Hepatocyte (in vitro differentiated cells): Measurements from ENCODE around the gene FXYD2. TPM values are rescaled to one million over a fixed set of nuclear protein-coding genes. Genes with fewer than 3 reads are reported as not detected.
A peak's percentile ranks its signal among the peaks of the same experiment; 100 is the strongest.

Source experiments
- DNase-seq: peaks from one replicate; pipeline ENCODE4 v3.0.0-alpha.2; 2016; ENCODE audit warnings: low spot score
- H2AFZ ChIP-seq: fragments of 200-600 bp; sonication (generic); 2 replicates; pipeline ENCODE4 v1.6.0; 2016; ENCODE audit warnings: antibody characterized with exemption, mild to moderate bottlenecking
- H3K27ac ChIP-seq: fragments of 200-600 bp; sonication (generic); 2 replicates; pipeline ENCODE4 v1.5.1; 2016; ENCODE audit warnings: mild to moderate bottlenecking
- H3K27me3 ChIP-seq: fragments of 200-600 bp; sonication (generic); 2 replicates; pipeline ENCODE4 v1.6.1; 2016
- H3K36me3 ChIP-seq: fragments of 200-600 bp; sonication (generic); replicated peaks from 2 replicates; pipeline ENCODE4 v1.5.1; 2016; ENCODE audit warnings: low read depth; ENCODE audit not compliant: insufficient read depth
- H3K4me1 ChIP-seq: fragments of 200-600 bp; sonication (generic); 2 replicates; pipeline ENCODE4 v1.5.1; 2016; ENCODE audit warnings: mild to moderate bottlenecking, moderate library complexity; ENCODE audit not compliant: insufficient read depth
- H3K4me2 ChIP-seq: fragments of 200-600 bp; sonication (generic); 2 replicates; pipeline ENCODE4 v1.6.0; 2016
- H3K4me3 ChIP-seq: fragments of 200-600 bp; sonication (generic); 2 replicates; pipeline ENCODE4 v1.5.1; 2016; ENCODE audit warnings: mild to moderate bottlenecking
- H3K79me2 ChIP-seq: fragments of 200-600 bp; sonication (generic); 2 replicates; pipeline ENCODE4 v1.6.0; 2017; ENCODE audit warnings: mild to moderate bottlenecking
- H3K9me2 ChIP-seq: fragments of 200-600 bp; sonication (generic); replicated peaks from 2 replicates; pipeline ENCODE4 v1.6.0; 2017; ENCODE audit warnings: mild to moderate bottlenecking; ENCODE audit not compliant: insufficient read depth
- H3K9me3 ChIP-seq: fragments of 200-600 bp; sonication (generic); 2 replicates; pipeline ENCODE4 v1.5.1; 2016; ENCODE audit warnings: low read depth, mild to moderate bottlenecking
- H4K20me1 ChIP-seq: fragments of 200-600 bp; sonication (generic); 2 replicates; pipeline ENCODE4 v1.6.0; 2016; ENCODE audit warnings: mild to moderate bottlenecking; ENCODE audit not compliant: insufficient read depth, poor library complexity, severe bottlenecking
- CTCF ChIP-seq: fragments of 200-600 bp; sonication (generic); IDR thresholded peaks from 2 replicates; pipeline ENCODE4 v1.5.1; 2016; ENCODE audit warnings: antibody characterized with exemption, mild to moderate bottlenecking; ENCODE audit not compliant: poor library complexity
- EZH2 ChIP-seq: fragments of 200-600 bp; sonication (generic); IDR thresholded peaks from 2 replicates; pipeline ENCODE4 v1.6.1; 2016; ENCODE audit warnings: antibody characterized with exemption, mild to moderate bottlenecking, borderline replicate concordance
- EZH2phosphoT487 ChIP-seq: fragments of 200-600 bp; sonication (generic); IDR thresholded peaks from one replicate; pipeline ENCODE4 v1.6.1; 2018; ENCODE audit warnings: antibody characterized with exemption, mild to moderate bottlenecking, low read depth, moderate library complexity; ENCODE audit not compliant: unreplicated experiment, severe bottlenecking
- WGBS: methylation state at CpG from one replicate; pipeline ENCODE4 v1.1.6; 2016; ENCODE audit warnings: low lambda C conversion rate; ENCODE audit errors: missing lambda C conversion rate; 5-methylcytosine and 5-hydroxymethylcytosine counted together
- polyA plus RNA-seq: library from polyadenylated mRNA; unstranded; fragments of >200 nt; fragmentation: Nextera tagmentation; extraction: Ambion mirVana; gene quantifications from 2 replicates; pipeline ENCODE4 v1.2.1, GENCODE V29; 2016
- total RNA-seq: library from RNA; depleted of rRNA; stranded (reverse); fragments of >200 nt; gene quantifications from 2 replicates; pipeline ENCODE4 v1.2.3, GENCODE V29; 2014

FXYD2 gene
- total and polyA plus RNA-seq, 2 experiments from 2014 or later, result 72.7 to 93.8 TPM

DNA sequence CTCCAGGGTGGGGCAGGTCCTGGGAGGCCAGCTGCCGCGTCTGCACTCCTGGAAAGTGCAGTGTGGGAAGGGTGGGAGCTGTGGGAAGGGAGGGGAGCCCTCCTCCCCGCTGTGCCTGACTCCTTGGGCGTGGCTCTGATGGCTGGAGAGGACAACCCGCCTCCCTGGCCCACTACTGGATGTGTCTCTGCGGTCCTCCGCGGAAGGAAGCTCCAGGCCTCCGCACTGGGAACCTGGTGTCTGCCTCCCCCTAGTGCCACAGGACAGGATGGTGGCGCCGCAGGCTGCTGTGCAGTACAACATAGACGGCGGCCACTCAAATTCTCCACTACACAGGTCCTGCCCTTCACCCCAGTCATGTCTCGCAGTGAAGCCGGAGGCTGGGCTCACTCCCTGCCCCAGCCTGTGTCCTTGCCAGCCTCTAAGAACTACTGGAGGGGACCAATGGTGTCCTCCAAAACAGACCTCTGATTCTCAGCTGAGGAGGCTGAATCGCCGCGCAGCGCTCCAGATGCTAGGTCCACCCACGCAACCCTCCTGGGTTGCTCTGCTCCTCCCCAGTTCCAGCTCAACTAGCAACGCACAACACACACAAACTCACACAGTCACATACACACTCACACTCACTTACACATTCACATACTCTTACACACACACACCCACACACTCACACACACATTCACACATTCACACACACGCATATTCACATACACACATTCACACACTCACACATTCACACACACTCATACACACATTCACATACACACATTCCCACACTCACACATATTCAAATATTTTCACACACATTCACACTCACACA lies 15.1 kb downstream of the FXYD2 start:
- no peaks in the 10 kb centered on the region for H3K9me3 ChIP-seq
- peak; percentile 72 for TF ChIP-seq CTCF
- no peak for TF ChIP-seq EZH2
- TF ChIP-seq EZH2phosphoT487, result no peak

GRCh38 chr11:117808784-117809183 lies 15.8 kb downstream of the FXYD2 start:
- DNase-seq, result no peak
- no peak overlapping the region for H3K27ac ChIP-seq
- H3K27me3 ChIP-seq, result no peaks in the 10 kb centered on the region
- no peak overlapping the region for H3K4me2 ChIP-seq
- H3K4me1 ChIP-seq, result no peaks in the 10 kb centered on the region
- no peaks in the 10 kb centered on the region for H4K20me1 ChIP-seq
- no peaks in the 10 kb centered on the region for H3K9me2 ChIP-seq
- no peak overlapping the region for H2AFZ ChIP-seq
- no peak for TF ChIP-seq EZH2
- no peak for TF ChIP-seq EZH2phosphoT487
- TF ChIP-seq CTCF, result no peak
- no peaks in the 10 kb centered on the region for H3K36me3 ChIP-seq
- H3K9me3 ChIP-seq, result no peaks in the 10 kb centered on the region
- no peaks in the 10 kb centered on the region for H3K79me2 ChIP-seq
- H3K4me3 ChIP-seq, result no peak overlapping the region
- 81% methylated on average over 12 of the region's 12 CpGs for WGBS

More for the DNA sequence above, 15.1 kb downstream of the FXYD2 start:
- H3K4me1 ChIP-seq, result peaks cover 4% of the 10 kb centered on the region
- no peak overlapping the region for H3K27ac ChIP-seq
- no peaks in the 10 kb centered on the region for H3K9me2 ChIP-seq
- H3K36me3 ChIP-seq, result no peaks in the 10 kb centered on the region
- H2AFZ ChIP-seq, result no peak overlapping the region
- H3K79me2 ChIP-seq, result no peaks in the 10 kb centered on the region
- WGBS, result 47% methylated on average over 20 of the region's 22 CpGs
- H3K27me3 ChIP-seq, result no peaks in the 10 kb centered on the region
- H3K4me2 ChIP-seq, result no peak overlapping the region
- H3K4me3 ChIP-seq, result no peak overlapping the region
- H4K20me1 ChIP-seq, result no peaks in the 10 kb centered on the region
- peak; percentile 91 for DNase-seq

GRCh38 chr11:117807482-117808327 lies 16.8 kb downstream of the FXYD2 start:
- H3K9me3 ChIP-seq, result no peaks in the 10 kb centered on the region
- no peaks in the 10 kb centered on the region for H4K20me1 ChIP-seq
- no peaks in the 10 kb centered on the region for H3K79me2 ChIP-seq
- peak; percentile 89 for DNase-seq
- no peaks in the 10 kb centered on the region for H3K4me1 ChIP-seq
- 65% methylated on average over 22 of the region's 22 CpGs for WGBS
- H3K27me3 ChIP-seq, result no peaks in the 10 kb centered on the region
- no peak for TF ChIP-seq EZH2
- no peak for TF ChIP-seq EZH2phosphoT487
- TF ChIP-seq CTCF, result peak; percentile 91
- no peaks in the 10 kb centered on the region for H3K36me3 ChIP-seq
- H2AFZ ChIP-seq, result no peak overlapping the region
- no peak overlapping the region for H3K27ac ChIP-seq
- no peak overlapping the region for H3K4me2 ChIP-seq
- H3K9me2 ChIP-seq, result no peaks in the 10 kb centered on the region
- H3K4me3 ChIP-seq, result no peak overlapping the region
